Glutamatergic neuron (in vitro differentiated cells): ENCODE data around the gene LRP6. TPM values are rescaled to one million over a fixed set of nuclear protein-coding genes. Genes with fewer than 3 reads are reported as not detected.

ENCODE experiments used
- DNase-seq: peaks from one replicate; pipeline ENCODE4 v3.0.0; 2022
- H3K27ac Mint-ChIP-seq: one replicate; pipeline ENCODE4 v1.8.0; 2020; ENCODE audit warnings: mild to moderate bottlenecking, mixed read lengths, inconsistent platforms; ENCODE audit not compliant: unreplicated experiment
- H3K27me3 Mint-ChIP-seq: one replicate; pipeline ENCODE4 v1.8.0; 2020; ENCODE audit warnings: mild to moderate bottlenecking, moderate library complexity, mixed read lengths, inconsistent platforms; ENCODE audit not compliant: unreplicated experiment
- H3K36me3 Mint-ChIP-seq: one replicate; pipeline ENCODE4 v1.8.0; 2020; ENCODE audit warnings: mild to moderate bottlenecking, mixed read lengths, inconsistent platforms; ENCODE audit not compliant: unreplicated experiment
- H3K4me1 Mint-ChIP-seq: one replicate; pipeline ENCODE4 v1.8.0; 2020; ENCODE audit warnings: mild to moderate bottlenecking, low read depth, mixed read lengths, inconsistent platforms; ENCODE audit not compliant: unreplicated experiment
- H3K4me3 Mint-ChIP-seq: one replicate; pipeline ENCODE4 v1.8.0; 2020; ENCODE audit warnings: mild to moderate bottlenecking, mixed read lengths, inconsistent platforms; ENCODE audit not compliant: unreplicated experiment
- H3K9me3 Mint-ChIP-seq: one replicate; pipeline ENCODE4 v1.8.0; 2020; ENCODE audit warnings: mild to moderate bottlenecking, moderate library complexity, mixed read lengths, inconsistent platforms; ENCODE audit not compliant: unreplicated experiment
- CTCF ChIP-seq: fragments of 200-600 bp; sonication (generic); IDR thresholded peaks from one replicate; pipeline ENCODE4 v1.5.0; 2021; ENCODE audit not compliant: partially characterized antibody, unreplicated experiment
- total RNA-seq: library from RNA; stranded (reverse); fragmentation: NEBNext Ultra II Directional; extraction: Animal tissue kit (Norgen Biotek cat#: 25700); gene quantifications from one replicate; pipeline ENCODE4 v1.2.1, GENCODE V29; 2021; ENCODE audit not compliant: unreplicated experiment

LRP6 gene
- total RNA-seq, 1 donor from 2014 or later = 48.3 TPM

- peaks cover 12% of the 10 kb centered on the region for H3K4me1 Mint-ChIP-seq
- no peak for DNase-seq
- peaks cover 3% of the 10 kb centered on the region for H3K27me3 Mint-ChIP-seq
These were observed 40.7 kb downstream of the LRP6 start for GRCh38 chr12:12226187-12226586.

GRCh38 chr12:12224240-12224940 lies 42.5 kb downstream of the LRP6 start:
- no peaks in the 10 kb centered on the region for H3K36me3 Mint-ChIP-seq
- H3K27me3 Mint-ChIP-seq = peaks cover 3% of the 10 kb centered on the region
- H3K4me1 Mint-ChIP-seq = peaks cover 19% of the 10 kb centered on the region
- H3K4me3 Mint-ChIP-seq = no peak overlapping the region
- no peak for DNase-seq
- no peak overlapping the region for H3K27ac Mint-ChIP-seq
- H3K9me3 Mint-ChIP-seq = peaks cover 3% of the 10 kb centered on the region
- no peak for TF ChIP-seq CTCF

More at GRCh38 chr12:12226187-12226586, 40.7 kb downstream of the LRP6 start:
- no peak overlapping the region for H3K4me3 Mint-ChIP-seq
- no peaks in the 10 kb centered on the region for H3K36me3 Mint-ChIP-seq
- peaks cover 3% of the 10 kb centered on the region for H3K9me3 Mint-ChIP-seq
- no peak for TF ChIP-seq CTCF
- no peak overlapping the region for H3K27ac Mint-ChIP-seq

GRCh38 chr12:12221560-12221959 lies 45.3 kb downstream of the LRP6 start:
- H3K36me3 Mint-ChIP-seq = no peaks in the 10 kb centered on the region
- H3K9me3 Mint-ChIP-seq = peaks cover 3% of the 10 kb centered on the region
- TF ChIP-seq CTCF = no peak
- H3K4me3 Mint-ChIP-seq = peak overlapping the region; percentile 62
- DNase-seq = no peak
- H3K4me1 Mint-ChIP-seq = peaks cover 21% of the 10 kb centered on the region
- H3K27me3 Mint-ChIP-seq = no peaks in the 10 kb centered on the region
- H3K27ac Mint-ChIP-seq = peak overlapping the region; percentile 25

GRCh38 chr12:12219664-12220063 lies 47.2 kb downstream of the LRP6 start:
- TF ChIP-seq CTCF = no peak
- Mint-ChIP-seq H3K27me3 (no peaks in the 10 kb centered on the region), H3K4me3 (no peak overlapping the region), H3K27ac (no peak overlapping the region), H3K36me3 (no peaks in the 10 kb centered on the region), H3K9me3 (peaks cover 3% of the 10 kb centered on the region), H3K4me1 (peaks cover 26% of the 10 kb centered on the region)
- no peak for DNase-seq

GRCh38 chr12:12217018-12217359 lies 49.9 kb downstream of the LRP6 start:
- DNase-seq = no peak
- H3K36me3 Mint-ChIP-seq = no peaks in the 10 kb centered on the region
- no peaks in the 10 kb centered on the region for H3K27me3 Mint-ChIP-seq
- peaks cover 22% of the 10 kb centered on the region for H3K4me1 Mint-ChIP-seq
- H3K27ac Mint-ChIP-seq = no peak overlapping the region
- H3K9me3 Mint-ChIP-seq = peaks cover 3% of the 10 kb centered on the region
- no peak for TF ChIP-seq CTCF
- H3K4me3 Mint-ChIP-seq = no peak overlapping the region
